HCT116 (cell line): ENCODE measurements around the gene RNF207.

Experiments
- EZH2 ChIP-seq: fragments of 200-600 bp; sonication (generic); IDR thresholded peaks from 2 replicates; pipeline ENCODE4 v1.6.1; 2017; ENCODE audit warnings: antibody characterized with exemption, mixed run types
- POLR2AphosphoS5 ChIP-seq: IDR thresholded peaks from 2 replicates; pipeline ENCODE4 v1.6.1; 2011; ENCODE audit warnings: mild to moderate bottlenecking, low read depth, low read length, moderate library complexity
- RAD21 ChIP-seq: IDR thresholded peaks from 2 replicates; pipeline ENCODE4 v1.6.1; 2012; ENCODE audit warnings: low read depth, mild to moderate bottlenecking
- SP1 ChIP-seq: IDR thresholded peaks from 2 replicates; pipeline ENCODE4 v1.6.1; 2012; ENCODE audit warnings: low read depth
- ZNF274 ChIP-seq: fragments of 200-500 bp; sonication (Bioruptor generic); IDR thresholded peaks from 2 replicates; pipeline ENCODE4 v1.6.1; 2014; ENCODE audit warnings: mild to moderate bottlenecking, low read depth, low read length, inconsistent platforms
- TF ChIP-seq, protein P1 (sequence below), 3 experiments: fragments of 200-600 bp in 1 of 3; sonication (generic) in 1 of 3; IDR thresholded peaks in 2 of 3; conservative IDR thresholded peaks in 1 of 3; 2 replicates each; pipeline ENCODE4 v1.5.1; 2012 to 2017; ENCODE audit warnings: low read depth in 2 of 3, low read length in 2 of 3, antibody characterized with exemption in 1 of 3, borderline replicate concordance in 1 of 3, control low read depth in 1 of 3, mild to moderate bottlenecking in 1 of 3, mixed read lengths in 1 of 3, mixed run types in 1 of 3, moderate library complexity in 1 of 3; ENCODE audit not compliant: insufficient read depth in 1 of 3

DNA sequence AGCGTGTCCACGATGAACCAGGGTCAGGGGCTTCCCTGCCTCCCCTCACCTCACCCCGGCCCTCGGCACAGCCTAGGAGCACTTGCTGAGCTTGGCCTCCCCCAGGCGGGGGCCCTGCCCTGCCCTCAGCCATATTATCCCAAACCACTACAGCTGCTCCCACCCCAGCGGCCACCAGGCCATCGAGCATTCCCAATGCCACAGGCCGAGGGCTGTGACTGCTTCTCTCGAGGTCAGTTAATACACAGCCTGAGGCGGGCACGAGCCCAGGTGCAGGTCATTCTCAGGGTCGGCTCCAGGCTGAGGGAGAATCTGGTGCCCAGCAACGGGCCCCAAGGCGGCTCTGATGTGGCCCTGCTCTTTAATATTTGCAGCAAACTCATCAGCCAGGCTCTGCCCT, 63.4 kb downstream of the RNF207 start:
- no peak for TF ChIP-seq POLR2AphosphoS5
- TF ChIP-seq ZNF274: no peak
- TF ChIP-seq, protein P1, sequence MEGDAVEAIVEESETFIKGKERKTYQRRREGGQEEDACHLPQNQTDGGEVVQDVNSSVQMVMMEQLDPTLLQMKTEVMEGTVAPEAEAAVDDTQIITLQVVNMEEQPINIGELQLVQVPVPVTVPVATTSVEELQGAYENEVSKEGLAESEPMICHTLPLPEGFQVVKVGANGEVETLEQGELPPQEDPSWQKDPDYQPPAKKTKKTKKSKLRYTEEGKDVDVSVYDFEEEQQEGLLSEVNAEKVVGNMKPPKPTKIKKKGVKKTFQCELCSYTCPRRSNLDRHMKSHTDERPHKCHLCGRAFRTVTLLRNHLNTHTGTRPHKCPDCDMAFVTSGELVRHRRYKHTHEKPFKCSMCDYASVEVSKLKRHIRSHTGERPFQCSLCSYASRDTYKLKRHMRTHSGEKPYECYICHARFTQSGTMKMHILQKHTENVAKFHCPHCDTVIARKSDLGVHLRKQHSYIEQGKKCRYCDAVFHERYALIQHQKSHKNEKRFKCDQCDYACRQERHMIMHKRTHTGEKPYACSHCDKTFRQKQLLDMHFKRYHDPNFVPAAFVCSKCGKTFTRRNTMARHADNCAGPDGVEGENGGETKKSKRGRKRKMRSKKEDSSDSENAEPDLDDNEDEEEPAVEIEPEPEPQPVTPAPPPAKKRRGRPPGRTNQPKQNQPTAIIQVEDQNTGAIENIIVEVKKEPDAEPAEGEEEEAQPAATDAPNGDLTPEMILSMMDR (IDR thresholded peaks at IDR 0.05 in 2 of 3, conservative IDR thresholded peaks at IDR 0.05 in 1 of 3; ENCODE audit: borderline replicate concordance in 1 of 3, insufficient read depth in 1 of 3, low read depth in 2 of 3, low read length in 2 of 3): no peak
- TF ChIP-seq EZH2: no peak
- no peak for TF ChIP-seq RAD21
- no peak for TF ChIP-seq SP1
